Globus pallidus (tissue), 1 donor: Measurements from ENCODE around the gene PEPD.

Source experiments
- DNase-seq: peaks from one replicate; pipeline ENCODE4 v3.0.0-alpha.2; 2015; ENCODE audit warnings: low spot score

PEPD gene

GRCh38 chr19:33510462-33511194 is 11.0 kb downstream of the PEPD start:
- DNase-seq: no peak

- no peak for DNase-seq
These were observed 11.8 kb downstream of the PEPD start for GRCh38 chr19:33509774-33510173.

GRCh38 chr19:33508941-33509614 is 12.5 kb downstream of the PEPD start:
- no peak for DNase-seq

DNA sequence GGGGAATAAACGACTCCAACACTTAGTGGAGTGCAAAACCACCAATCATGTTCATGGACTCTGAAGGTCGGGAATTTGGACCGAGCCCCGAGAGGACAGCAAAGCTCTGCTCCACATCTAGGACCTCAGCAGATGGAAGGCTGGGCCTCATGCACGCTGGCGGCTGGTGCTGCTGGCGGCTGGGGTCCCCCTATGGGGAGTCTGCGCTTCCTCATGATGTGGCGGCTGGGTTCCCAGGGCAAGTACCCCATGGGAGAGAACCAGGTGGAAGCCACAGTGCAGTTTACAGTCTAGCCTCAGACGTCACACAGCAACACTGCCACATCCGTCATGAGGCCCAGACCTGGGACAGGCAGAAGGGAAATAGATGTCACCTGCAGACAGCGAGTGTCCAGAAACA is 13.2 kb downstream of the PEPD start:
- no peak for DNase-seq

- DNase-seq: no peak
These were observed 13.6 kb downstream of the PEPD start for GRCh38 chr19:33508009-33508408.

DNA sequence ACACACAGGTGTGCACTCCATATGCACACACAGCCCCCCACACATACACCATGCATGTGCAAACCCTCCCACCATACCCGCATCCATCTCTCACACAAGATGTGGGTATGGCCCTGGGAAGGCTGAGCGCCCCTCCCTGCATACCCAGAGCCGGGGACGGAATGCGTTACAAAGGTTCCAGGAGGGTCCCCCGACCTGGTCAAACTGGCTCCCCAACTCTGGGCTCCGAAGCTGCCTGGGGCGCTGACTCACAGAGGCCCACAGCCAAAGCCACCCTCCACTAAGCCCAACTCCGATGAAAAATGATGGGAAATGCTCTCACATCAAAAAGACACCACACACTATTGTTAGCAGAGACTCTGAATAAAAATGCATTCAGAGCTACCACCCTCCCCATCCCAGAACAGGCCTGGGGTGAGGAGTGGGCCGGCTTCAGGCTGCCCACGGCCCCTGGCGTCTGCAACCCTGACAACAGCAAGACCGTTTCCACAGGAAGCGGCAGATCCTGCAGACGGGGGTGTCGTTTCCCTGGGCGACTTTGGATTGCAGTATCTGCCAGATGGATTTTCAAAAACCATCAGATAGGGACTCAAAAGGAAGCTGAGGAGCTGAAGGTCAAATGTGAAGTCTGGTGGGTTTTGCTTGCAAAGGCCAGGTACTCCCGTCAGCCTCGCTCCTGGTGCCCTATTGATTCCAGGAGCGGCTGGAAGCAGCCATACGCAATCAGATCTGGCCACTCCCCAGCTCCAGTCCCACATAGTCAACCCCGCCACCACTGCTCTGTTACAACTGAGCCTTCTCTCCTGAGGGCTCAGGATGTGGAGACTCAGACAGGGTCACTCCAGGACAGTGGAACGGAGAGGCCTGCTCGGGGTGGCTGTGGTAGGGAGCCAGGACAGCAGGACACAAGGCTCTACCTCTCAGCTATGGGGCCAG is 14.3 kb downstream of the PEPD start:
- DNase-seq: no peak

- no peak for DNase-seq
These were observed 15.1 kb downstream of the PEPD start for GRCh38 chr19:33506498-33506897.

DNA sequence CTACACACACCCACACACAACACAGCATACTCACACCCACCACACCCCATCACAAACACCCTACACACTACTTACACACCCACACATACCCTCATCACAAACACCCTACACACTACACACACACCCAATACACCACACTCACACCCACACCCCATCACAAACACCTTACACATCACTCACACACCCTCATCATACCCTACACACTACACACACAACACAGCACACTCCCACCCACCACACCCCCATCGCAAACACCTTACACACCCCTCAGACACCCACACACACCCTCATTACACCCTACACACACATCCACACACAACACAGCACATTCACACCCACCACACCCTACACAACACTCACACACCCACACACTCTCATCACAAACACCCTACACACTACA is 15.8 kb downstream of the PEPD start:
- DNase-seq: no peak

DNA sequence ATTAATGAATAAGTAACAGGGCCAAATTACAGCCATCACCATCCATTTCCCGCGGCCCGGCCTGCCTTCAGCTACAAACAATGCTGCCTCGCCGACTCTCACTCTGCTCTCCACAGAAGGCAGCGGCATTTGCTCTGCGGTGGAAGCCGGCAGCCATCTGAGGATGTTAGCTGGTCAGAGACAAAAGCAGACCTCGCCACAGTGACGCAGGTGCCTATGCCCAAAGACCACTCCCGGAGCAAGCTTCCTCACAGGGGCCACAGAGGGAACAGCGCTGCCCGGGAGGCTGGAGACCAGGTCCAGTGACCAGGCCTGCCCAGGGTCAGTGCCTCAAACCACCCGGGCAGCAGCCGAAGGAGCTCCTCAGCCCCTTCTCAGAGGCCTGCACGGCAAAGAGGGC is 16.4 kb downstream of the PEPD start:
- no peak for DNase-seq

GRCh38 chr19:33504058-33504444 is 17.5 kb downstream of the PEPD start:
- DNase-seq: no peak

- DNase-seq: no peak
These were observed 18.0 kb downstream of the PEPD start for GRCh38 chr19:33503433-33504057.

DNA sequence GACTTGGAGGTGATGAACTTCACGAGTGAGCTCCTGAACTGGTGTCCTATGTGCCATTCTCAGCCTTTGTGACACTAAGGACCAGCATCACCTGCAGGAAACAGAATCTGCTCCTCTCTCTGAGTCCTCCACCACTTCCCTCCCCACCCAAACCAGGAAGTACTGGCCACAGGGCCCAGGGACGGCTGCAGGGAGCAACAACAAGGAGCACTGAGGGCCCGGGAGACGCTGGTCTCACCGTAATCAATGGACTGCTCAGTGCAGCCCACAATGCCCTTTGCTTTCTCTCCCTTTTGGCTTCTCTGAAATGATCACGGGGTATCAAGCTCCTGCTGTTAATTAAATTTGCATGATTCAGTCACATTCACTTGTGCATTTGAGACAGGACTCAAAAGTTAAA is 18.6 kb downstream of the PEPD start:
- DNase-seq: no peak

GRCh38 chr19:33502521-33502920 is 19.1 kb downstream of the PEPD start:
- DNase-seq: no peak

GRCh38 chr19:33501693-33502356 is 19.8 kb downstream of the PEPD start:
- no peak for DNase-seq

DNA sequence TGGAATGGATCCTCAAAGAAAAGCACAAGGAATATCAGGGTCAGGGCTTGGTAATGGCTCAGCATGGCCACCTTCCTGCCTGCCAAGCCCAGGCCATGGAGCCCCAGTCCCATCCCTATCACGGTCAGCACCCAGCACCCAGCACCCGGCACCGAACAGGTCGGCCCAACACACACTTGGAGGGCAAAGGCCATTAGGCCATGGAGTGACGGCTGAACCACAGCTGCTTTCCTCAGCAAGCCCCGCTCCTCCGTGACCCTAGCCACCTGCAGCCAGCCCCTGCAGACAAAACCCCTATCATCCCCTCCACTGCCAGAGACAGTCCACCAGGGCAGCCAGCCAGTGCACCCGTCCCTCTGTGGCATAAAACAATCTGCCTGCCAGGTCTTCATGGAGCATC is 20.6 kb downstream of the PEPD start:
- no peak for DNase-seq

DNA sequence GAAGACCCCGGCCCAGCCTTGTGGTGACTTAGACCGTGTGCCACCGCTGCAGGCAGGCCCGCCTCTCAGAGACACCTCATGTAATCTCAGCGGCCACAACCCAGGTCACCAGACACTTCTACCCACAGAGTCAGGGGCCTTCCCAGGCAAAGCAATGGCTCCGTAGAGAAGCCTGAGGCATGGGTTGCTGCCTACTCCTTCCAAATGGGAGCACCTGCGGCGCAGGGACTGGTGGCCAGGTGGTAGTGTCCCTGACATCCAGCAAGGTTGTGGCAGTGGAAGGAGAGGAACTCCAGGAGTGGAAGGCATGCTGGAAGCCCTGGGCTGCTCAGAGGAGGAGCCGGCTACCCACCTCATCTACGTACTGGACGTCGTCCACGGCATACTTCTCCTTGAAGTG is 21.0 kb downstream of the PEPD start:
- DNase-seq: no peak

DNA sequence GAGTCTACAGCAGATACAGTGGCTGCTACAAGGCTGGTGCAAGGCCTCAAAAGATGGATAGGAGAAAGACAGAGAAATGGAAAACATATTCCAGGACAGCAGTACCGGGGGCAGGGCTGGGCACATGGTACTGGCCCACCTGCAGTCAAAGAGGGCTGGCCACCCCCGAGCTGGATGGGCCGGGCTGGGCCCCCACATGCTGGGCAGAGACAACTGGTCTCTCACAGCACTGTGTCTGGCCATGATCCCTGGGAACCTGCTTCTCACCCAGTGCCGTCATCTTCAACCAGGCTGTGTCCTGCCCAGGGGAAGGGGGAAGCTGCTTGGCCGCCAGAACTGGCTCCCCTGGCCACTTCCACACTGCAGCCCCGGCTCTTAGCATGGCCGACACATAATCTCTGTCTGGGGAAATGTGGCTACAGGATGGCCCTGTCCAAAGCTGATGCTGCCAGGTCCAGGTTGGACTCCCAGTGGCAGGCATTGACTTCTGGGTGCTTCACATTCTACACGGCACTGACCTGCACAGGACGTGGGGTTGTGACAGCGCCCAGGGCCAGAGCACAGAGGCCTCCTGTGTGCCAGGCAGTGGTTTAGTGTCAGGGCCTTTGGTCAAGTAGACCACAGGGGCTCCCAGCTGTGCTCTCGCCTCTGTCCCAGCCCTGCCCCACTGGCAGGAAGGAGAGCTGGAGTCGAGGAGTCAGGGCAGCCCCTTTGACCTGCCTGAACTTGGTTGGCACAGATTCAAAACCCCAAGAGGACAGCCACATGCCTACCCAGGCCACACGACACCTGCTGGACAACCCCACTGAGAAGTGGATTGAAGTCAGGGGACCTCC is 21.7 kb downstream of the PEPD start:
- no peak for DNase-seq

DNA sequence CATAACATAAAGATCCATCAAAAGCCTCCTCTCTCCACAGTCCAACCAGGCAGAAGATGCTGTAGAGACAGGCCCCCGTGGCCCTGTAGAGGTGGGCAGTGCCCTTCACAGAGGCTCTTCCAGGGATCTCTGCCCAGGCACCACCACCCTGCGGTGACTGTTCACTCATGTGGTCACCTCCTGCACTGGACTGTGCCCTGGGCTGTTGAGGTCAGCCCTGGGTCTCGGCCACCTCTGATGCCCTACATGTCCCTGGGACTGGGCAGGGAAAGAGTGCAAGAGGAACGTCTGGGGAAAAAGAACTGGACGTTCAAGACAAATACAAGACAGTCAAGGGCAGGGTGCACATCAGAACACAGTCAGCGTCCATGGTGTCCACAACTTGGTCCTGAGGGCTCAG is 22.3 kb downstream of the PEPD start:
- DNase-seq: no peak

DNA sequence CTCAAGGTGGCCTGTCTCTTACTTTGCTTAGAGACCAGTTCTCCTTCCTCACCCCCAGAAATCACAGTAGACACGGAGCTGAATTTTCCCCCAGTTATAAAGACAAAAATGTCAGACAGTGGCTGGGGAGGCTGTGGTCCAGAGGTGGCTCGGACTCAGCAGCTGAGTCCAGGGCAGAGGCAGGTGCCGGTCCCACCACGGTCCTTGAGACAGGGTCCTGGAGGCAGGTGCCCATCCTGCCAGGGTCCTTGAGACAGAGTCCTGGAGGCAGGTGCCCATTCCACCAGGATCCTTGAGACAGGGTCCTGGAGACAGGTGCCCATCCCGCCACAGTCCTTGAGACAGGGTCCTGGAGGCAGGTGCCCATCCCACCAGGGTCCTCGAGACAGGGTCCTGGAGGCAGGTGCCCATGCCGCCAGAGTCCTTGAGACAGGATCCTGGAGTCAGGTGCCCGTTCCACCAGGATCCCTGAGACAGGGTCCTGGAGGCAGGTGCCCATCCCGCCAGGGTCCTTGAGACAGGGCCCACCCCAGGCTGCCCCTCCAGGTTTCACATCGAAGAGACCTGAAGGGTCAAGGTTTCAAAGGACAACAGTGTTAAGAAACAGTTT is 23.1 kb downstream of the PEPD start:
- DNase-seq: no peak

- no peak for DNase-seq
These were observed 23.8 kb downstream of the PEPD start for GRCh38 chr19:33497778-33498175.
